IPS-18c (cell line): Measurements from ENCODE around the gene ZNF346.

Experiments used
- H3K4me3 ChIP-seq: 2 replicates; pipeline ENCODE4 v1.7.0; 2013; ENCODE audit warnings: low read depth, mild to moderate bottlenecking, low read length, moderate library complexity; ENCODE audit not compliant: insufficient read depth
- H3K9me3 ChIP-seq: one replicate; pipeline ENCODE4 v1.6.1; 2013; ENCODE audit warnings: mild to moderate bottlenecking, low read length, moderate library complexity; ENCODE audit not compliant: control insufficient read depth, insufficient read depth

Gene ZNF346

GRCh38 chr5:177097016-177097985, 74.8 kb downstream of the ZNF346 start:
- Histone ChIP-seq H3K9me3 (no peaks in the 10 kb centered on the region), H3K4me3 (no peak overlapping the region)

GRCh38 chr5:177098120-177098469, 75.6 kb downstream of the ZNF346 start:
- Histone ChIP-seq H3K4me3 (no peak overlapping the region), H3K9me3 (no peaks in the 10 kb centered on the region)

GRCh38 chr5:177098470-177099141, 76.1 kb downstream of the ZNF346 start:
- no peak overlapping the region; the same call in 1 of the 2 replicates for H3K4me3 ChIP-seq

GRCh38 chr5:177099422-177100093, 77.1 kb downstream of the ZNF346 start:
- Histone ChIP-seq H3K4me3 (no peak overlapping the region), H3K9me3 (no peaks in the 10 kb centered on the region)

More at GRCh38 chr5:177098470-177099141, 76.1 kb downstream of the ZNF346 start:
- no peaks in the 10 kb centered on the region for H3K9me3 ChIP-seq

- H3K4me3 ChIP-seq = no peak overlapping the region
These were observed 78.2 kb downstream of the ZNF346 start for GRCh38 chr5:177100714-177101121.

GRCh38 chr5:177103523-177104253, 81.2 kb downstream of the ZNF346 start:
- H3K4me3 ChIP-seq = no peak overlapping the region
- peaks cover 2% of the 10 kb centered on the region for H3K9me3 ChIP-seq

More at GRCh38 chr5:177100714-177101121, 78.2 kb downstream of the ZNF346 start:
- no peaks in the 10 kb centered on the region for H3K9me3 ChIP-seq

GRCh38 chr5:177105691-177106476, 83.4 kb downstream of the ZNF346 start:
- Histone ChIP-seq H3K9me3 (peaks cover 2% of the 10 kb centered on the region), H3K4me3 (no peak overlapping the region)

- peaks cover 2% of the 10 kb centered on the region for H3K9me3 ChIP-seq
These were observed 84.7 kb downstream of the ZNF346 start for GRCh38 chr5:177107159-177107558.

GRCh38 chr5:177109810-177110209, 87.3 kb downstream of the ZNF346 start:
- Histone ChIP-seq H3K4me3 (no peak overlapping the region), H3K9me3 (peaks cover 2% of the 10 kb centered on the region)

More at GRCh38 chr5:177107159-177107558, 84.7 kb downstream of the ZNF346 start:
- H3K4me3 ChIP-seq = no peak overlapping the region

- Histone ChIP-seq H3K4me3 (no peak overlapping the region), H3K9me3 (peaks cover 2% of the 10 kb centered on the region)
These were observed 89.4 kb downstream of the ZNF346 start for GRCh38 chr5:177111720-177112394.

GRCh38 chr5:177112589-177113220, 90.2 kb downstream of the ZNF346 start:
- no peaks in the 10 kb centered on the region for H3K9me3 ChIP-seq
- no peak overlapping the region for H3K4me3 ChIP-seq

GRCh38 chr5:177113566-177114424, 91.3 kb downstream of the ZNF346 start:
- Histone ChIP-seq H3K9me3 (no peaks in the 10 kb centered on the region), H3K4me3 (no peak overlapping the region)

- H3K4me3 ChIP-seq = no peak overlapping the region
- H3K9me3 ChIP-seq = no peaks in the 10 kb centered on the region
These were observed 94.3 kb downstream of the ZNF346 start for GRCh38 chr5:177116631-177117373.

- no peaks in the 10 kb centered on the region for H3K9me3 ChIP-seq
- no peak overlapping the region for H3K4me3 ChIP-seq
These were observed 95.0 kb downstream of the ZNF346 start for GRCh38 chr5:177117441-177118045.
